ENCODE measurements around the gene MYH10.

Gene MYH10

DNA sequence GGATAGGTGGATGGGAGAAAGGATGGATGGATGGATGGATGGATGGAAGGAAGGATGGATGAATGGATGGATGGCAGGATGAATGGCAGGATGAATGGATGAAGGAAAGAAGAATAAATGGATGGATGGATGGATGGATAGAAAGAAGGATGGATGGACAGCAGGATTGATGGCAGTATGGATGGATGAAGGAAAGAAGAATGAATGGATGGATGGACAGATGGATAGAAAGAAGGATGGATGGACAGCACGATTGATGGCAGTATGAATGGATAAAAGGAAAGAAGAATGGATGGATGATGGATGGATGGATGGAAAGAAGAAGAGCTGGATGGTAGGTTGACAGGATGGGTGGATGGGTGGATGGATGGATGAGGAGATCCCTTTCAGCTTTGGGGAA, 9.2 kb upstream of the MYH10 start:
- H3K36me3 Mint-ChIP-seq (ENCODE audit: insufficient read depth), result no peaks in the 10 kb centered on the region
- H3K4me1 Mint-ChIP-seq (ENCODE audit: low read depth in 2 of 2), result no peaks in the 10 kb centered on the region
- ATAC-seq (replicated peaks) (no peak), DNase-seq (no peak)
- peaks cover 24 to 33% of the 10 kb centered on the region in 2 donors for H3K27me3 Mint-ChIP-seq
- H3K4me3 Mint-ChIP-seq, result no peak overlapping the region
- no peaks in the 10 kb centered on the region for H3K9me3 Mint-ChIP-seq
- no peak overlapping the region for H3K27ac Mint-ChIP-seq

DNA sequence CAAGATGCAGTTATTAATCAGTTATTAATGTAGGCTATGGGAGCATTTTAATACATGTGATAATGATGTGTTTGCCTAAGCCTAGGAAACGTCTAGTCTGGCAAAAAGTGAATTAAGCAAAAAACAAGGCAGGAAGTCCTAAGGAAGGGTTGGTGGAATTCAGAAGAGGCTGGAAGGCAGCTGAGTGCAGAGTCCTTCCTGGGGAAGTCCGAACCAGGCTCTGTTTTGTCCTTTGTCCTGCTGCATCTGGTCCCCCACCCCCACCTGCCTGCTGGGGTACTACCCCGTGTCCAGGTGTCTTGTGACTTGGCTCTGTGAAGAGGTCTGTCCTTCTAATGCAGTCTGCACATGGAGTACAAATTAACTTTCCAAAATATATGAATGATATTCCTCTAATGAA, 1.5 kb upstream of the MYH10 start:
- no peak overlapping the region for H3K4me3 Mint-ChIP-seq

DNA sequence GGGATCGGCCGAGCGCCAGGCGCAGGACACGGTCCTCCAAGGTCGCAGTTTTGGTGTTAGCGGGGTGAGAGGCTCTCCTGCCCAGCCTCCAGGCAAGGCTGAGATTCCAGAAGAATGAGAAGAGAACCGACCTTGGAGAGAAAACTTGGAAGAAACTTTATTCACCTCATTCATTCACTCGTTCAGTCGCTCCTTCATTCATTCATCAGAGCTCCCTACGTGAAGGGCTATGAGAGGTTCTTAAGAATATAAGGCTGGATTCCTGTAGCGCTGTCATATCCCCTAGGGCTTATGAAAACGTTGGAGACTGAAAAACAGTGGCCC, 991 bp upstream of the MYH10 start:
- no peak for DNase-seq
- Mint-ChIP-seq H3K9me3 (no peaks in the 10 kb centered on the region), H3K27me3 (peaks cover 65 to 72% of the 10 kb centered on the region in 2 donors), H3K4me3 (peak overlapping the region; percentile 87 to 91), H3K4me1 (ENCODE audit: low read depth in 2 of 2) (peaks cover 8 to 11% of the 10 kb centered on the region in 2 donors), H3K27ac (no peak overlapping the region), H3K36me3 (ENCODE audit: insufficient read depth) (no peaks in the 10 kb centered on the region)
- ATAC-seq (replicated peaks), result no peak

More for the DNA sequence above, 1.5 kb upstream of the MYH10 start:
- DNase-seq, result no peak
- H3K4me1 Mint-ChIP-seq (ENCODE audit: low read depth in 2 of 2), result peaks cover 8 to 11% of the 10 kb centered on the region in 2 donors
- H3K9me3 Mint-ChIP-seq, result no peaks in the 10 kb centered on the region
- H3K27ac Mint-ChIP-seq, result no peak overlapping the region
- ATAC-seq (replicated peaks), result no peak
- peaks cover 68 to 73% of the 10 kb centered on the region in 2 donors for H3K27me3 Mint-ChIP-seq
- H3K36me3 Mint-ChIP-seq (ENCODE audit: insufficient read depth), result no peaks in the 10 kb centered on the region

DNA sequence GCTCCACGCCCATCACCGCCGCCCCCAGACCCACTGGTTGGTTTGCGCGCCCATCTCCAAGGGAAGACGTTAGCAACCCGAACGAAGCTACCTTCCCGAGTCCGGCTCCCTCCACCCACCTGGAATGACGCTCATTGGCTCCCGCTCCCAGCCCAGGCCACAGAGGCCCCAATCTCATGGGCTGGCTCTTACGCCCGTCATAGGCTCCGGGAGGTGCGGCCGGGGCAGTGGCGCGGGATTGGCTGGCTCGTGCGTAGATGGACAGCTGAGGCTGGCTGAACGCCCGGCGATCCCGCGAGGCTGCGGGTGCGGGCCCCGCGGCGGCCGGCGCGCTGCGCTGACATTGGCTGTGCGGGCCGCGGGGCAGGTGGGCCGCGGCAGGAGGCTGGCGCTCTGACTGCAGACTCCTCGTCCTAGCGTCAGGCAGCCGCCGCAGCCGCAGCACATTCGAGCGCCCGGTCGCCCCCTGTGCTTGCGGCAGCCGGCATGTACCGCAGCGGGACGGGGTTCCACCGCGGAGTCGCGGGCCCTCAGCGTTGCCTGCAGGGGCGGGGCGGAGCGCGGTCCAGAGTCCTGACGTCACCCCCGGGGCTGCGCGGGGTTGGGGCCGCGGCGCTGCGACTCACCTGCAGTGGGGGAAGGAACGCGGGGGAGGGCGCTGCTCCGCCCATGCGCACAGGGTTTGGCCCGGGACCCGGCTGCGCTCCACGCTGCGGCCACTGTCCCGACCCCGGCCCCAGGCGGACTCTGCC, 453 bp upstream of the MYH10 start:
- Mint-ChIP-seq H3K27ac (peak overlapping the region; percentile 19 to 75), H3K4me3 (peak overlapping the region; percentile 87 to 91), H3K9me3 (no peaks in the 10 kb centered on the region), H3K27me3 (peaks cover 60 to 66% of the 10 kb centered on the region in 2 donors), H3K36me3 (ENCODE audit: insufficient read depth) (no peaks in the 10 kb centered on the region), H3K4me1 (ENCODE audit: low read depth in 2 of 2) (peaks cover 8 to 11% of the 10 kb centered on the region in 2 donors)
- ATAC-seq (replicated peaks) (peak; percentile 88), DNase-seq (peak; percentile 52 to 60 (median 59))

- Mint-ChIP-seq H3K4me3 (peak overlapping the region; percentile 87 to 91), H3K27ac (peak overlapping the region in 1 of 2 donors; percentile 19), H3K4me1 (ENCODE audit: low read depth in 2 of 2) (peaks cover 8 to 11% of the 10 kb centered on the region in 2 donors), H3K9me3 (no peaks in the 10 kb centered on the region), H3K36me3 (ENCODE audit: insufficient read depth) (no peaks in the 10 kb centered on the region), H3K27me3 (peaks cover 49 to 66% of the 10 kb centered on the region in 2 donors)
- DNase-seq (no peak), ATAC-seq (replicated peaks) (no peak)
These were observed 926 bp downstream of the MYH10 start for GRCh38 chr17:8629371-8630226.

GRCh38 chr17:8628609-8629169, 1.8 kb downstream of the MYH10 start:
- H3K4me1 Mint-ChIP-seq (ENCODE audit: low read depth in 2 of 2), result peaks cover 8 to 11% of the 10 kb centered on the region in 2 donors

GRCh38 chr17:8628172-8628571, 2.4 kb downstream of the MYH10 start:
- Mint-ChIP-seq H3K4me1 (ENCODE audit: low read depth in 2 of 2) (peaks cover 8 to 11% of the 10 kb centered on the region in 2 donors), H3K9me3 (no peaks in the 10 kb centered on the region), H3K36me3 (ENCODE audit: insufficient read depth) (no peaks in the 10 kb centered on the region), H3K27ac (no peak overlapping the region), H3K27me3 (peaks cover 49 to 72% of the 10 kb centered on the region in 2 donors), H3K4me3 (no peak overlapping the region)
- DNase-seq (no peak), ATAC-seq (replicated peaks) (no peak)

More at GRCh38 chr17:8628609-8629169, 1.8 kb downstream of the MYH10 start:
- Mint-ChIP-seq H3K27me3 (peaks cover 51 to 72% of the 10 kb centered on the region in 2 donors), H3K9me3 (no peaks in the 10 kb centered on the region), H3K27ac (no peak overlapping the region), H3K4me3 (peak overlapping the region; percentile 52 to 61), H3K36me3 (ENCODE audit: insufficient read depth) (no peaks in the 10 kb centered on the region)
- no peak for ATAC-seq (replicated peaks)
- DNase-seq, result no peak

DNA sequence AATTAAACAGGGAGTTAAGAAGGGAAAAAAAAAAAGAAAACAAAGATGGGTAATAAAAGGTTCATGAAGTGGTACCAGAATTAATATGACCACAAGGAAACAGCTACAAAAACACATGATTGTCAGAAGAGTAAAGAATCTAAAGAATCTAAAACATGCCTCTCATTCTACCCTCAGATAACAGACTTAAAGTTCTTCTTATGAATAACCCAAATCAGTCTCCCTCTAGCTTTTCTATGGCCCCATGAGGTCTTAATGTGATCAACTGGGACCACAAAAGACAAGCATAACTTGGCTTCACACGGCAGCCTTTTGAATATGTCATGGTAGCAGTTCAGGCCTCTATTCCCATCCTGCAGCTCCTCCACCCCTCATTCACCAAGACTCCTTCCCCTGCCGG, 6.9 kb downstream of the MYH10 start:
- Mint-ChIP-seq H3K27ac (no peak overlapping the region), H3K4me1 (ENCODE audit: low read depth in 2 of 2) (no peaks in the 10 kb centered on the region), H3K4me3 (no peak overlapping the region), H3K27me3 (peaks cover 50 to 56% of the 10 kb centered on the region in 2 donors), H3K9me3 (no peaks in the 10 kb centered on the region), H3K36me3 (ENCODE audit: insufficient read depth) (no peaks in the 10 kb centered on the region)
- ATAC-seq (replicated peaks) (no peak), DNase-seq (no peak)

DNA sequence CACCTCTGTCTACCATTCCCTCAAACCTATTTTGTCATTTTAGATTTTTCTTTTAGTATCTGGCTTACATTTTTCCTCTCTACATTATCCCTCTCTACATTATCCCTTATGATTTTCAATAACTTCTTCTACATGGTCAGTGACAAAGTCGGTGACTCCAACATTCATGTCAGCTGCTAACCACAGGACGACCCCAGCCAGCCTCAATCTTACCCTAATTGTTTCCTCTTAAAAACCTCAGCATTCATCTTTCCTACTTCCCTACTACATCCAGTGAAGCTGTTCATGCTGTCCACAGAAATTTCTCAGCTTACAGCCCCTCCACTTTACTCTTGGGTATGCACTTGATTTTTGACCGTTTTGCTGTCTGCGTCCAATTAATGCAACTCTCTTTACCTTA, 8.3 kb downstream of the MYH10 start:
- Mint-ChIP-seq H3K27me3 (peaks cover 40 to 42% of the 10 kb centered on the region in 2 donors), H3K27ac (no peak overlapping the region), H3K4me3 (no peak overlapping the region), H3K36me3 (ENCODE audit: insufficient read depth) (no peaks in the 10 kb centered on the region), H3K9me3 (no peaks in the 10 kb centered on the region), H3K4me1 (ENCODE audit: low read depth in 2 of 2) (no peaks in the 10 kb centered on the region)
- DNase-seq (no peak), ATAC-seq (replicated peaks) (no peak)

- Mint-ChIP-seq H3K4me3 (no peak overlapping the region), H3K9me3 (no peaks in the 10 kb centered on the region), H3K4me1 (ENCODE audit: low read depth in 2 of 2) (no peaks in the 10 kb centered on the region), H3K27ac (no peak overlapping the region), H3K27me3 (peaks cover 38% of the 10 kb centered on the region in 2 donors), H3K36me3 (ENCODE audit: insufficient read depth) (no peaks in the 10 kb centered on the region)
- no peak for ATAC-seq (replicated peaks)
- DNase-seq, result no peak
These were observed 8.9 kb downstream of the MYH10 start for GRCh38 chr17:8621585-8621984.

DNA sequence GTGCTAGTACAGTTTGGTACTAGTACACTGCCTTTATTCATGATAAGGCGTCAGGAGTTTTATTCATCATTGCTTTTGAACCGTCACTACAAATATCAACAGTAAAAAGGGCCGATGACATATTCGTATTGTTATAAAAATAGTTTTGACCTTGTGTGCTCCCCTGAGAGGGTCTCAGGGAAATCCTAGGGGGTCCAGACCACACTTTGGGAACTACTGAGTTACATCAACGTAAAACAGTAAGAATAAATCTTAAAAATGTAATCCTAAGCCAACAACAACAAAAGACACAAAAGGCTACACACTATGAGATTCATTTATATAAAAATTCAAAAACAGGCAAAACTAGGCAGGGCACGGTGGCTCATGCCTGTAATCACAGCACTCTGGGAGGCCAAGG, 11.2 kb downstream of the MYH10 start:
- no peaks in the 10 kb centered on the region for H3K36me3 Mint-ChIP-seq (ENCODE audit: insufficient read depth)
- ATAC-seq (replicated peaks), result no peak
- no peak overlapping the region for H3K27ac Mint-ChIP-seq
- no peak overlapping the region for H3K4me3 Mint-ChIP-seq
- no peak for DNase-seq
- peaks cover 43 to 48% of the 10 kb centered on the region in 2 donors for H3K27me3 Mint-ChIP-seq
- no peaks in the 10 kb centered on the region for H3K9me3 Mint-ChIP-seq
- no peaks in the 10 kb centered on the region for H3K4me1 Mint-ChIP-seq (ENCODE audit: low read depth in 2 of 2)

DNA sequence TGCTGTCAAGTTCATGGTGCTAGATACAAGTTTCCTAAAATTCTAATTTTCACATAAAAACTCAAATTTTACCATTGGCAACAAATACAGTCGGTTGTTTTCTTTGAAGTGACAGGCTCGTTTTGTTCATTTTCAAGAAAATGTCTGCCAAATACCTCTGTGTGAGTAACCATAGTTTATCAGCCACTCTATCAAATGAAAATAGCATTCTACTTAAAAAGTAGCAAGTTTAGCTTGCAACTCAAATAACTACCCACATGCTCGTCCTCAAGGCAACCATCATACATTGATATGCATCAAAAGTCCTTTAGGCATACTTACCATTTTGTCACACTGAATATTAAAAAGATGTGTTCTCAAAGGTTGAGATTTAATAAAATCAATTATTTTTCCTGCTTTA, 11.7 kb downstream of the MYH10 start:
- ATAC-seq (replicated peaks) (no peak), DNase-seq (no peak)
- Mint-ChIP-seq H3K4me1 (ENCODE audit: low read depth in 2 of 2) (no peaks in the 10 kb centered on the region), H3K4me3 (no peak overlapping the region), H3K36me3 (ENCODE audit: insufficient read depth) (no peaks in the 10 kb centered on the region), H3K27me3 (peaks cover 41 to 44% of the 10 kb centered on the region in 2 donors), H3K9me3 (no peaks in the 10 kb centered on the region), H3K27ac (no peak overlapping the region)

- peaks cover 39 to 41% of the 10 kb centered on the region in 2 donors for H3K27me3 Mint-ChIP-seq
- no peaks in the 10 kb centered on the region for H3K36me3 Mint-ChIP-seq (ENCODE audit: insufficient read depth)
- H3K9me3 Mint-ChIP-seq, result no peaks in the 10 kb centered on the region
- no peaks in the 10 kb centered on the region for H3K4me1 Mint-ChIP-seq (ENCODE audit: low read depth in 2 of 2)
- no peak overlapping the region for H3K4me3 Mint-ChIP-seq
- no peak overlapping the region for H3K27ac Mint-ChIP-seq
- ATAC-seq (replicated peaks) (no peak), DNase-seq (no peak)
These were observed 15.5 kb downstream of the MYH10 start for GRCh38 chr17:8614988-8615387.
